ENCODE measurements around the gene CCNL1.
"Not testable (repeated sequence)": the region's sequence is repeated elsewhere in the genome, so short reads cannot be mapped to it uniquely, and the experiment has no call there.

CCNL1 gene

DNA sequence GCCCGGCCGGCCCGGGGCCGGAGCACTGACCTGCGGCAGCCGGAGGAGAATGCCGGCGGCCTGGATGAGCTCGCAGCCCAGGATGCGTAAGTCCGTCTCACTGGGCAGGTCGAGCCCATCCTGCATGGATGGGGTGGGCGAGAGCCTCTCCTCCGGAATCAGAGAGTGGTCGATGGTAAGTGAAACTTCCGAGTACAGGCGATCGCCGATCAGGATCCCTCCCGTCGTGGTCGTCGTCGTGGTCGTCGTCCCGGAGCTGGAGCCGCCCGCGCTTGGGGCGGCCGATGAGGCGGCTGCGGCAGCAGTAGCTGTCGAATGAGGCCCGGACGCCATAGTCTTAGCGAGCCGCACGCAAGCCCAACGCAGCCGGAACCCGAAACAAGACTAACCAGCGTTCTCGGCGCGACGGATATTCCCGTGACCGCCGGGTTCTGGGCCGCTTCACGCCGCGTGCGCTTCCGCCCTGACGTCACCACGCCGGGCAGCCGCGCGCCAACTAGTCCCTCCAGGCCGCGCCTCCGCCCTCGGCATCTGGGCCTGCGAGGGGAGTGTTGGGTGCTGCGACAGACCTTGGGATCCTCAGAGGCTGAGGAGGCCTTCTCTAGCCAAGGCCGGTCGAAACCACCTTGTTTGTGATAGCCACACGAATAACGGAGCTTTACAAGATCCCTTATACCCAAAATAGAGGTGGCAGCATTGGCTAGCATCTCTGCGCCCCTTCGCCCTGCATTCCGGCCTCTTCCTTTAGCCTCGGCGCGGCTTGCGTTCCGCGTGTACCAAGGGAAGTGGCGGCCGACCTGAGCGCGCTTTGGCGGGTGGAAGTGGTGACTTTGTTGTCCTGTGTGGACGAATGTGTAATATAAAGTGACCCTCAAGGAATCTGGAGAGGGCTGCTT lies at the start of gene CCNL1:
CCNL1 (minus strand) TSS at position 386 of the 896 bp plus-strand sequence; CDS start at position 333, 53 bp downstream.
- peak; percentile 98 for DNase-seq

DNA sequence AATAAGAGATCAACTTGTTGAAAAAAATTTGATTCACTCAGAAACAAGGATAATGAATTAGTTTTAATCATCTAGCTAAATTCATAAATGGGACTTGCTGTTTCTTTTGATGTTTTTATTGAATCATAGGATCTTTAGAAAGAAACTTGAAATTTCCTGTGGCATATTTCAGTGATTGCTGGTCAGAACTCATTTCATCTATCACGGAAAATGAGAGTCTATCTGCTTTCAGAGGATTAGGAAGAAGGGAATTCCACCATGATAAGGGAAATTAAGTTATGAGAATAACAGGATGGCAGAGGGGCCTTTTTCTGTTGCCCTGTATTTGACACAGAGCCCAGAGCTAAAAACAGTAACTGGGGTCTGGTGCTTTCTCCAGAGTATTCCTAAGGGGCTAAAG lies 44.9 kb upstream of the CCNL1 start:
- DNase-seq, result no peak

DNA sequence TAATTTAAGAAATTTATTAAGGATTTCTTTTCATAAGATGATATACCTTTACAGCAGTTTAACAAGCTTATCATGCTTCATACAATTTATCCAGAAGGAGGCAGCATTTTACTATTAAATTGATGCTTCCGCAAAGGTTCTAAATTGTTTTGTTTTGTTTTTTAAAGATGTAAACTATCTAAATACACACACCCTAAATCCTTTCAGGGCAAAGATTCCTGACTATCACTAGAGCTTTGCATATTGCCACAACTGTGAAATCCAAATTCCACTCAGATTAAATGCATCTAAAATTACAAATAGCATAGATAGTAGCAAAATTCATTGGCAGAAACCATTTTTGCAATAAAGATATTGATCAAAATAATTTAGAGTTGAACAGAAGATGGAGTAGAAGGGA lies 44.5 kb upstream of the CCNL1 start:
- DNase-seq, result peak; percentile 58

DNA sequence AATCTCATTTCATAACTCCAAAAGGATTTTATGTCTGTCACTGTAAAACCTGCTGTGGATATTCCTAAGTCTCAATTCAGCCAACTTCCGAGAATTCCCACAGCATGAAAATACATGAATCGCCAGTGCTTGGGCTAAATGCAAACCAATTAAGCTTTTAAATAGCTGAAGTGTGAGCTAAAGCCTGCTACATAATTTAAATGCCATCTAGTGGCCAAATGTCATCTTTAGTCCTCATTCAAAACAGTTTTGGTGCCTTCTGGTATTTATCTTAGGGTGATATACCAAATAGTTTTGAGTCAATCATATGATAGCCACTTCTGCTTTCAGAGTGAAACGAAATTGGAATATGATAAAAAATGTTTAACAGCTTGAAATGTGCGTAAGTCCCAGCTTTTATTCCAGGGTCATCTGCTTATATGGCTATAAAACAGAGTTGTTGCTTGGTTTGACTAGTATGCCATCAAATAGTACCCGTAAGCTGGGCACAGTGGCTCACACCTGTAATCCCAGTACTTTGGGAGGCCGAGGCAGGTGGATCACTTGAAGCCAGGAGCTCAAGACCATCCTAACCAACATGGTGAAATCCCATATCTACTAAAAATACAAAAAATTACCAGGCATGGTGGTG lies 41.8 kb upstream of the CCNL1 start:
- DNase-seq, result peak; percentile 66

DNA sequence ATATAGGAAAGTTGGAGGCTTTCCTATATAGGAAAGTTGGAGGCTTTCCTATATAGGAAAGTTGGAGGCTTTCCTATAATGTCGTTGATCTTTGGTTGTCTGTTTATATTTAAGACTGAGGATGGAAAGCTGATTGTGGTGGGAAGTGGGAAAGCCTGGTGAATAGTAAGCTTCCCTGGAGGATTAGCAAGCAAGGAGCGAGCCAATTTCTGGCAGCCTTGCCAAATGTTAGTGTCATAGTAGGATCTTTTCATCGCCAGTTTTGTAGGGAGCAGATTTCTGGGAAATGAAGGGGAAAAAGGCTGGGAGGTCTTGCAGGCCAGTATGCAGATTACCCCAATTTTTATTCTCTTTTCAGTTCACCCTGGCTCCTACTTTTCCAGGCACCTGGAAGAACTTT lies 39.9 kb upstream of the CCNL1 start:
- DNase-seq, result peak; percentile 16

DNA sequence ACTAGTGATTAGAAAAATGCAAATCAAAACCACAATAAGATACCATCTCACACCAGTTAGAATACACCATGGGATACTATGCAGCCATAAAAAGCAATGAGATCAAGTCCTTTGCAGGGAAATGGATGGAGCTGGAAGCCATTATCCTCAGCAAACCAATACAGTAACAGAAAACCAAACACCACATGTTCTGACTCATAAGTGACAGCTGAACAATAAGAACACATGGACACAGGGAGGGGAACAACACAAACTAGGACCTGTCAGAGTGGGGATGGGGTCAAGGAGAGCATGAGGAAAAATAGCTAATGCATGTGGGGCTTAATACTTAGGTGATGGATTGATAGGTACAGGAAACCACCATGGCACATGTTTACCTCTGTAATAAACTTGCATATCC lies 36.0 kb upstream of the CCNL1 start:
- DNase-seq, result no peak

DNA sequence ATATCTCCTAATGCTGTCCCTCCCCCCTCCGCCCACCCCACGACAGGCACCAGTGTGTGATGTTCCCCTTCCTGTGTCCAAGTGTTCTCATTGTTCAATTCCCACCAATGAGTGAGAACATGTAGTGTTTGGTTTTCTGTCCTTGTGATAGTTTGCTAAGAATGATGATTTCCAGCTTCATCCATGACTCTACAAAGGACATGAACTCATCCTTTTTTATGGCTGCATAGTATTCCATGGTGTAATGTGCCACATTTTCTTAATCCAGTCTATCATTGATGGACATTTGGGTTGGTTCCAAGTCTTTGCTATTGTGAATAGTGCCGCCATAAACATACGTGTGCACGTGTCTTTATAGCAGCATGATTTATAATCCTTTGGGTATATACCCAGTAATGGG lies 31.2 kb upstream of the CCNL1 start:
- not testable (repeated sequence) for DNase-seq

DNA sequence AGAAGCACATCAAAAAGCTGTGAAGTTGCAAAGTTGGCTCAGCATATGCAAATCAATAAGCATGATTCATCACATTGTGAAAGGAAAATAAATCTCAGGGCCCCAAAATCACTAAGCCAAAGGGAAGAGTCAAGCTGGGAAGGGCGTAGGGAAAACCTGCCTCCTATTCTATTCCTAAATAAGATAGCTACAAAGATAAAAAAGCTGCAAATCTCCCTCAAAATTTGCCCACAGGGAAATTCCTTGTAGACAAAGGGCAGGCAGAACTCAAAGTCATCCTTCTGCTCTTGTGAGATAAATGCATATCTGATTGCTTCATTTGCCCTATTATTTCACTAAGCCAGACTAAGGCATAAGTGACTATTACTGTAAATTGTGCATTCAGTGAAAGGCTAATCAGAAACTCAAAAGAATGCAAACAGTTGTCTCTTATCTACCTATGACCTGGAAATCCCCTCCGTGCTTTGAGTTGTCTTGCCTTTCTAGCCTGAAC lies 30.5 kb upstream of the CCNL1 start:
- DNase-seq, result peak; percentile 24

DNA sequence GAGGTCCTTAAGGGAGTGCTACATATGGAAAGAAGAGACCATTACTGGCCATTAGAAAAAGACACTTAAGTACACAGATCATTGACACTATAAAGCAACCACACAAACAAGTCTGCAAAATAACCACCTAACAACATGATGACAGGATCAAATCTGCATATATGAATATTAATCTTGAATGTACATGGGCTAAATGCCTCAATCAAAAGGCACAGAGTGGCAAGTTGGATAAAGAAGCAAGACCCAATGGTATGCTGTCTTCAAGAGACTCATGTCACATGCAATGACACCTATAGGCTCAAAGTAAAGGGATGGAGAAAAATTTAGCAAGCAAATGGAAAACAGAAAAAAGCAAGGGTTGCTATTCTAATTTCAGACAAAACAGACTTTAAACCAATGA lies 28.4 kb upstream of the CCNL1 start:
- DNase-seq, result no peak

DNA sequence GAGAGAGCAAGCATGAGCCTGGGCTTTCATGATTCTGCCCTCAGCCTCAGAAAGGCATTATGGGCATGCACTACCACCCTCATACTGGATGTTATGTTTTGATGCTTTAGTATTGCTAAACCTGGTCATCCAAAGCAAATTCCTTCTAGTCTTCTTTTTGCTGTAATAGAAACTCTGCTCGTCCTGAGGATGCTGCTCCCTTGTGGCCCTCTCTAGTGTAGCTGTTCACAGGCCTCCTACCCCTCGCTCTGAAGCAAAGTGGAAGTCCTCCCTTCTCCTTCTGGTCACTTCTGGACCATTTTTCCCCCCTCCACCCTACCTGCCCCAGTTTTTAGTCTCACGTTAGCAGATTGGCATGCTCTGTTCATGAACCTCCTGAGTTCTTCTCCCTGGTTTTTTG lies 22.9 kb upstream of the CCNL1 start:
- peak; percentile 25 for DNase-seq

DNA sequence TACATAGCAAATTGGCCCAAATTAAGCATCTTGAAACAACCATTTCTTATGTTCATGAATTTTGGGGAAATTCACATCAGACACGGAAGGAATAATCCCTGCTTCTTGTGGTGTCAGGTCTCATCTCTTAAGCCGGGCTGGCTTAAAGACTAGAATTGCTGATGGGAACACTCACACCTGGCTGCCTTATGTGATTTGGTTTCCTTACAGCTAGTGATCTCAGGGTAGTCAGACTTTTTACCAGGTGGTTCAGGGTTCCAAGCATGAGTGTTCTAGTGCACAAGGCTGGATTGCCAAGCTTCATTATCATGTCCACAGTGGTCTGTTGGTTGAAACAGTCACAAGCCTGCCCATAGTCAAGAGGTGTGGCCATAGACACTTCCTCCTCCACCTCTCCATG lies 20.3 kb upstream of the CCNL1 start:
- DNase-seq, result no peak

DNA sequence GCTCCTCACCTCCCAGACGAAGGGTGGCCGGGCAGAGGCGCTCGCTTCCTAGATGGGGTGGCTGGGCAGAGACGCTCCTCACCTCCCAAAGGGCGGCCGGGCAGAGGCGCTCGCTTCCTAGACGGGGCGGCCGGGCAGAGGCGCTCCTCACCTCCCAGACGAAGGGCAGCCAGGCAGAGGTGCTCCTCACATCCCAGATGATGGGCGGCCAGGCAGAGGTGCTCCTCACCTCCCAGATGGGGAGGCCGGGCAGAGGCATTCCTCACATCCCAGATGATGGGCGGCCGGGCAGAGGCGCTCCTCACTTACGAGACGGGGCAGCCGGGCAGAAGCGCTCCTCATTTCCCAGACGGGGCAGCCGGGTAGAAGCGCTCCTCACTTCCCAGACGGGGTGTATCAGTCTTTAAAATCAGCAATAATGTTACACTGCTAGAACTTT lies 19.4 kb upstream of the CCNL1 start:
- DNase-seq, result no peak

DNA sequence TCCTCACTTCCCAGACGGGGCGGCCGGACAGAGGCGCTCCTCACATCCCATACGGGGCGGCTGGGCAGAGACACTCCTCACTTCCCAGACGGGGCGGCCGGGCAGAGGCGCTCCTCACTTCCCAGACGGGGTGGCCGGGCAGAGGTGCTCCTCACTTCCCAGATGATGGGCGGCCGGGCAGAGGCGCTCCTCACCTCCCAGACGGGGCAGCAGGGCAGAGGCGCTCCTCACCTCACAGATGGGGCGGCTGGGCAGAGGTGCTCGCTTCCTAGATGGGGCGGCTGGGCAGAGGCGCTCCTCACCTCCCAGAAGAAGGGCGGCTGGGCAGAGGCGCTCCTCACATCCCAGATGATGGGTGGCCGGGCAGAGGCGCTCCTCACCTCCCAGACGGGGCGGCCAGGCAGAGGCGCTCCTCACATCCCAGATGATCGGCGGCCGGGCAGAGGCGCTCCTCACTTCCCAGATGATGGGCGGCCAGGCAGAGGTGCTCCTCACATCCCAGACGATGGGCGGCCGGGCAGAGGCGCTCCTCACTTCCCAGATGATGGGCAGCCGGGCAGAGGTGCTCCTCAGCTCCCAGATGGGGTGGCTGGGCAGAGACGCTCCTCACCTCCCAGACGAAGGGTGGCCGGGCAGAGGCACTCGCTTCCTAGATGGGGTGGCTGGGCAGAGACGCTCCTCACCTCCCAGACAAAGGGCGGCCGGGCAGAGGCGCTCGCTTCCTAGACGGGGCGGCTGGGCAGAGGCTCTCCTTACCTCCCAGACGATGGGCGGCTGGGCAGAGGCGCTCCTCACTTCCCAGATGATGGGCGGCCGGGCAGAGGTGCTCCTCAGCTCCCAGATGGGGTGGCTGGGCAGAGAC lies 18.8 kb upstream of the CCNL1 start:
- not testable (repeated sequence) for DNase-seq

DNA sequence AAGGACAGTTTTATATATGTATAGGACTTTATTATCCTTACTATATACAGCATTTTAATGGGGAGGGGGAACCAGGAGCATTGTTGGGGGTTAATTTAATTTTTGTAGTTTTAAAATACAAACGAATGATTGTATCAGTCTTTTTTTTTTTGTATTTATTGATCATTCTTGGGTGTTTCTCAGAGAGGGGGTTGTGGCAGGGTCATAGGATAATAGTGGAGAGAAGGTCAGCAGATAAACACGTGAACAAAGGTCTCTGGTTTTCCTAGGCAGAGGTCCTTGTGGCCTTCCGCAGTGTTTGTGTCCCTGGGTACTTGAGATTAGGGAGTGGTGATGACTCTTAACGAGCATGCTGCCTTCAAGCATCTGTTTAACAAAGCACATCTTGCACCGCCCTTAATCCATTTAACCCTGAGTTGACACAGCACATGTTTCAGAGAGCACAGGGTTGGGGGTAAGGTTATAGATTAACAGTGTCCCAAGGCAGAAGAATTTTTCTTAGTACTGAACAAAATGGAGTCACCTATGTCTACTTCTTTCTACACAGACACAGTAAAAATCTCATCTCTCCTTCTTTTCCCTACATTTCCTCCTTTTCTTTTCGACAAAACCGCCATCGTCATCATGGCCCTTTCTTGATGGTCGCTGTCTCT lies 18.0 kb upstream of the CCNL1 start:
- not testable (repeated sequence) for DNase-seq

DNA sequence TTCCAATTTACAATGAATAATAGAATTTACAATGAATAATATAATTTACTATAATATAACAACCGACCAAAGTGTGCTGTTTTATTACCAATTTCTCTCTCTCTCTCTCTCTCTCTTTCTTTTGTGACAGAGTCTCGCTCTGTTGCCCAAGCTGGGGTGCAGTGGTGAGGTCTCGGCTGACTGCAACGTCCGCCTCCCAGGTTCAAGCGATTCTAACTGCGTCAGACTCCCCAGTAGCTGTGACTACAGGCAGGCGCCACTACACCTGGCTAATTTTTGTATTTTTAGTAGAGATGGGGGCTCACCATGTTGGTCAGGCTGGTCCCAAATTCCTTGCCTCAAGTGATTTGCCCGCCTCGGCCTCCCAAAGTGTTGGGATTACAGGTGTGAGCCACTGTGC lies 17.0 kb upstream of the CCNL1 start:
- DNase-seq, result no peak

DNA sequence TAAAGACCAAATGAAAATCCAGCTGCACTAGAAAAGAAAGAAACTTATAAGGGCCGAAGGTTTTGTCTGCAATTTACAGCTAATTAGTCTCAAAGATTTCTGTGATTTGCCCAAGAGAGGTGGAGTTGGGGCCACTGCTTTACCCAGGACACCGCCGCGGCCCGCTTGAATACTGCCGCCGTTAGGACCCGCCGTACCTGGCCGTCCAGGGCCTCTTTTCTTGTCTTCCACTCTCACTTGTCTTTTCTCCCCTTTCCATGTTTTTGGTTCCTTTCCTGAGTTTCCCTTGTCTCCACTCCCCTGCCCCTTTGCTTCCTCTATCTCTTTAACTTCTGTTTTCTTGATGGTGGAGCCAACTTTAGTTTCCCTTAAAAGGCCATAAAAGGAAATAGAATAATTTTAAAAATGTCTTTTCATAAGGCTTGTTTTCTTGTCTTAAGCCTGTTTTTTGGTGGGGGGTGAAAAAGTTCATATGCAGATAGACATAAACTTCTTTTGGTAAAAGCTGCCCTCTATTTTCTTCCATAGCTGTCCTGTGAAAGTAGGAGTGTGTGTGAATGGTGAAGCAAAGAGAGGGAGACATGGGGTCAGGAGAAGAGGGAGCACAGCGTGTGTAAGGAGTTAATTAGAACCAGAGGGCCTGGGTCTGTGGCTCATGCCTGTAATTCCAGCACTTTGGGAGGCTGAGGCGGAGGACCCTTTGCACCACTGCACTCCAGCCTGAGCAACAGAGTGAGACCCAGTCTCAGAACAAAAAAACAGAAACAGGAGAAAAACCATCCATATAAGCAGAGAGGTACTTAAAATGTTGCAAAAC lies 16.0 kb upstream of the CCNL1 start:
- DNase-seq, result peak; percentile 29

DNA sequence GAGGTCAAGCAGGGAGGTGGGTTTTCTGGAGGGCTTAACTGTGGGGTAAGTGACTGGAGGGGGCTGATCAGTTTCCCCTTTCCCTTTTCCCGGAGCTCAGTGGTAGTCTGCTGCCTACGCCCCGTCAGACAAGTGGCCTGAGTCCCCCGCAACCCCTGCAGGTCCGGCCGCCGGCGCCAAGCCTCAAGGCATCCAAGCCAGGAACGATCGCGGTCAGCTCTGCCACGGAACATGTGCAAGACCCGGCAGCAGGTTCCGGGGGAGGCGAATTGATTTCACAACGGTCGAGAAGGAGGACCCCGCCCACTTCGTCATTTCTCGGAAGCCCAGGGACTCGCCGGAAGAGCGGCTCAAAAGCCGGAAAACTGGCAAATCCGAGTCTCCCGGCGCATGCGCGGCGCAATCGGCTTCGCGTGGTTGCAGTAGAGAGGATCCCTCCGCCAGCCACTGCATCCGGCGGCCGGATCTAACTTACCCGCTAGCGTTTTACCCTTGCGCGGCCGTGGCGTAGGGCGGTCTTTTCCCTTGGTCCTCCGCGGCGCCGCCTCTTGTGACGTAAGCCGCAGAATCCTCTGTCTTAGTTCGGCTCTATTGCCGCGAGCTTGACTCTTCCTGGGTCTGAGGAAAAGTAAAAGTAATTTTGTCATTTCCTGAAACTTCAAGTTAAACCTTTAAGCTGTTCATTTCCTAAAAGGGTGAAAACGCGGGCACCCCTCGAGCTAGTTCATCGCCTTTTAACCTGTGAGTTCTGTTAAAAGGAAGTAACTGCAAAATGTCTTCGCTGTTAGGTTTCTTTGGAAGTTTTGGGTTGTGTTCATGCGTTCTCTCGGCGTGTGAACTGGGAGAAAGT lies 14.9 kb upstream of the CCNL1 start:
- DNase-seq, result peak; percentile 100

DNA sequence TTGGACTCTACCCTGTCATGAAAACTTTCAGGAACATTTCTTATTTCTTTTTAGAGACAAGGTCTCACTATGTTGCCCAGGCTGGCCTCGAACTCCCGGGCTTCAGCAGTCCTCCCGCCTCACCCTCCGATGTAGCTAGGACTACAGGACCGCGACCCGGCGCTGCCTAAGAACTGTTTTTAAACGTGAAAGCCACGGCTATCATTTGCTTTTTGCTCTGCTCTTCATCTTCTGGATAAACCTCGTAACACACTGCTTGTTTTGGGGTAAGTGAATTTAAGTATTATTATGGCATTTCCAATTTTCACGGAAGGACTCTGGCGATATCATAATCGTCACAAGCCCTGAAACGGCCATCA lies 14.3 kb upstream of the CCNL1 start:
- no peak for DNase-seq

DNA sequence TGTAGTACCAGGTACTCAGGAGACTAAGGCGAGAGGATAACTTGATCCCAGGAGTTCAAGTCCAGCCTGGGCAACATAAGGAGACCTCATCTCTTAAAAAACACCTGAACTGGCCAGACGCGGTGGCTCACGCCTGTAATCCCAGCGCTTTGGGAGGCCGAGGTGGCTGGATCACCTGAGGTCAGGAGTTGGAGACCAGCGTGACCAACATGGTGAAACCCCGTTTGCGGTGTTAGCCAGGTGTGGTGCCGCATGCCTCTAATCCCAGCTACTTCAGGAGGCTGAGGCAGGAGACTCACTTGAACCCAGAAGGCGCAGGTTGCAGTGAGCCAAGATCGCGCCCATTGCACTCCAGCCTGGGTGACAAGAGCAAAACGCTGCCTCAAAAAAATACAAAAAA lies 13.4 kb upstream of the CCNL1 start:
- DNase-seq, result not testable (repeated sequence)

DNA sequence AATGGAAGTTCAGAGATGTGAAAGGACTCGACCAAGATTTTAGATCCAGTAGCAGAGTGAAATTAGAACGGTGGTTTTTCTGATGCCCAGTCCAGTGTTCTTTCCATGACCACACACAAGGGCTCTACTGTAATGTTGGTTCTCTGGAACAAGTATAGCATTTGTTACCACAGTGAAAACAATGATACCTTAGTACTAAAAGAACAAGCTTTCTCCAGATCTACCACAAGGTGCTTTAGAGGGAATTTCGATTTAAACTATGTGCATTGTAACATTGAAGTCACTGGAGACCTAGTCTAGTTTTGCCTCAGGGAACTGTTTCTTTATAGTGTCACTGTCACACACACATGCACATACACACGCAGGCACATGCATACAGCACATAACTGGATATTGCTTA lies 12.8 kb upstream of the CCNL1 start:
- no peak for DNase-seq

DNA sequence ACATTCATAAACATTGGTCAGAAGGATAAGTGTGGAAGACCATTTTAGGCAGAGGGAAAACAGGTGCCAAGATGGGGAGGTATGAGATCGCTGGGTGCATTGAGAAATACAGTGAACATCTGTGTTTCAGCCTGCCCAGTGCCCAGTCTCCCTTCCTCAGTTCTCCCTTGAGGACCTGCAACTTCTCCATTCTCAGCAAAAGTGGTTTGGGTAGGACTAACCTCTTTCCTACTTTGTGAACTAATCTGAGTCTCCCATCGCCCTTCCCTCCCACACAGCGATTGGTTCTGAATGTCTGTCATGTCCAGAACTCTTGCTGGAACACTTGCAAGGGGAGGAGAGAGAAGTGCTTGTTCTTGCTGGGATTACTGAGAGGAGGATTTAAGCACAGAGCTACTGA lies 10.9 kb upstream of the CCNL1 start:
- no peak for DNase-seq
